Measurements from ENCODE around the gene ZNF536.

DNA sequence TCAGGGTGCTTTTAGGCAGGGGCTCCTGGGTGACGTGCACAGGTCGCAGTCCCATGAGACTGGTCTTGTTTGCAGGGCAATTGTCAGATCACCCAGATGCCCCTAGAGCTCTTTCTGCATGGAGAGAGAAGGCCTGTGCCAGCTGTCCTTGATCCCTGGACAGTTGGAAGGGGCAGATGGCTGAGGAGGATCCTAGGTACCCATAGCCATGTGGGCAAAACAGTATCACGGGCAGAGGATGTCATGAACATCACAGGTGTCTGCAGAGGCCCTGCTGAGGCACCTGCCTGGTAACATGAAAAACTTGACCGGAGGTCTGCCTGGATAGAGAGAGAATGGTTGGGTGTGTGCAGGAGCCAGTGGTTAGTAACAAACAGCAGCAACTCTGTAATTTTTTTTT, 99.3 kb downstream of the ZNF536 start:
- TF ChIP-seq, protein P1, sequence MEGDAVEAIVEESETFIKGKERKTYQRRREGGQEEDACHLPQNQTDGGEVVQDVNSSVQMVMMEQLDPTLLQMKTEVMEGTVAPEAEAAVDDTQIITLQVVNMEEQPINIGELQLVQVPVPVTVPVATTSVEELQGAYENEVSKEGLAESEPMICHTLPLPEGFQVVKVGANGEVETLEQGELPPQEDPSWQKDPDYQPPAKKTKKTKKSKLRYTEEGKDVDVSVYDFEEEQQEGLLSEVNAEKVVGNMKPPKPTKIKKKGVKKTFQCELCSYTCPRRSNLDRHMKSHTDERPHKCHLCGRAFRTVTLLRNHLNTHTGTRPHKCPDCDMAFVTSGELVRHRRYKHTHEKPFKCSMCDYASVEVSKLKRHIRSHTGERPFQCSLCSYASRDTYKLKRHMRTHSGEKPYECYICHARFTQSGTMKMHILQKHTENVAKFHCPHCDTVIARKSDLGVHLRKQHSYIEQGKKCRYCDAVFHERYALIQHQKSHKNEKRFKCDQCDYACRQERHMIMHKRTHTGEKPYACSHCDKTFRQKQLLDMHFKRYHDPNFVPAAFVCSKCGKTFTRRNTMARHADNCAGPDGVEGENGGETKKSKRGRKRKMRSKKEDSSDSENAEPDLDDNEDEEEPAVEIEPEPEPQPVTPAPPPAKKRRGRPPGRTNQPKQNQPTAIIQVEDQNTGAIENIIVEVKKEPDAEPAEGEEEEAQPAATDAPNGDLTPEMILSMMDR (conservative IDR thresholded peaks at IDR 0.05; ENCODE audit: low read depth, low read length): no peak
- no peak for TF ChIP-seq EZH2 (IDR thresholded peaks at IDR 0.05; ENCODE audit: low read length, unreplicated experiment)
